Measurements from ENCODE around the gene FMNL2. TPM values are rescaled to one million over a fixed set of nuclear protein-coding genes. Genes with fewer than 3 reads are reported as not detected.

The FMNL2 gene
- total and polyA plus RNA-seq, 4 donors = 1.5 to 9.3 (median 5.1) TPM

DNA sequence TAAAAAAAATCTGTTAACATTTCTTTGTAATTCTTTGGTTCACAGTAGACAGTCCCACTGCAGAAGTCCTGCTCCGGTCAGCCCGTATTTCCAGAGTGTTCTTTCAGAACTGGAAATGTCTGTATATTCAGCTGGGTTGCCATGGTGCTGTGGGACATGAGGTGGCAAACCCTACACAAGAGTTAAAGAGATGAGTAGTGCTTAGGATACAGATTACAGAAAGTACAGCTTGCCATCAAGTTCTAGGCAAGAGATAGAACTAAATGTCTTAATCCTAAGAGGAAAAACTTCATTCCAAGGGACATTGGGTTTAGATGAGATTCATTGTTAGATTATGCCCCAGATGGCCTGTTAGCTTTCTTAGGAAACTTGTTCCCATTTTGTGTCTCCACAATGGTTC, 60.1 kb downstream of the FMNL2 start (continued):
- no peak for TF ChIP-seq REST (IDR thresholded peaks at IDR 0.05)

DNA sequence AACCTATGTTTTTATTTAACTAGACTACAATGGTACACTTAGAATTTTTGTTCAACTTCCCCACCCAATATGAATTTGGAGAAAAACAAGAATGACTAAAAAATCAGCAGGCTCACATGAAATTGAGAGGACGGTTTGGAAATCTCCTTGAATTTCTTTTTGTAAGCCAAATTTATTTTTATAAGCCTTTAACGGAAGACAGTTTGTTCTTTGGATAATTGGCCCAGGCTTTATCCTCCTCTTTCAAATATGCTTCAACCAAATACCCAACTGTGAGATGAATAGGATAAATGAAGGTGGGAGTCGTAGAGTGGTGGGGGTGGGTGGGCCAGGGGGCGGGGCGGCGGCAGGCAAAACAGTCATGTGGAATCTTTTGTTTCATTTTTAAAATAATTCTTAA, 60.6 kb downstream of the FMNL2 start:
- Histone ChIP-seq H3K4me3 (ENCODE audit: low read depth in 1 of 3, low read length in 3 of 3) (no peak overlapping the region), H3K27ac (ENCODE audit: low read depth in 1 of 2, low read length in 2 of 2) (no peak overlapping the region), H3K27me3 (ENCODE audit: control insufficient read depth in 4 of 4, insufficient read depth in 4 of 4, low read length in 3 of 4) (no peaks in the 10 kb centered on the region), H3K36me3 (ENCODE audit: control insufficient read depth in 4 of 4, insufficient read depth in 3 of 4, low read depth in 1 of 4, low read length in 3 of 4) (no peaks in the 10 kb centered on the region), H3K4me1 (ENCODE audit: control insufficient read depth in 4 of 4, insufficient read depth in 4 of 4, low read length in 3 of 4) (no peaks in the 10 kb centered on the region), H3K9me3 (ENCODE audit: control insufficient read depth in 4 of 4, low read length in 3 of 4) (no peaks in the 10 kb centered on the region), H3K9ac (ENCODE audit: low read depth in 1 of 2, low read length in 2 of 2) (no peak overlapping the region)
- WGBS = 78% methylated on average over 6 of the region's 6 CpGs
- DNase-seq (ENCODE audit: low spot score) = no peak
- TF ChIP-seq FOXA2 (IDR thresholded peaks at IDR 0.05) = no peak
- TF ChIP-seq RAD21 (IDR thresholded peaks at IDR 0.05) = no peak
- no peak for TF ChIP-seq CTCF (IDR thresholded peaks at IDR 0.05; ENCODE audit: low read depth, low read length, missing input control)
- TF ChIP-seq, protein P1, sequence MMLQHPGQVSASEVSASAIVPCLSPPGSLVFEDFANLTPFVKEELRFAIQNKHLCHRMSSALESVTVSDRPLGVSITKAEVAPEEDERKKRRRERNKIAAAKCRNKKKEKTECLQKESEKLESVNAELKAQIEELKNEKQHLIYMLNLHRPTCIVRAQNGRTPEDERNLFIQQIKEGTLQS (IDR thresholded peaks at IDR 0.05) = no peak
- no peak for TF ChIP-seq HNF4G (IDR thresholded peaks at IDR 0.05)
- no peak for TF ChIP-seq JUND (IDR thresholded peaks at IDR 0.05)
- TF ChIP-seq GABPA (IDR thresholded peaks at IDR 0.05 in 1 of 2, conservative IDR thresholded peaks at IDR 0.05 in 1 of 2) = no peak
- no peak for TF ChIP-seq YY1 (IDR thresholded peaks at IDR 0.05)
- TF ChIP-seq NR2F2 (IDR thresholded peaks at IDR 0.05) = no peak
- no peak for TF ChIP-seq RXRA (IDR thresholded peaks at IDR 0.05)
- TF ChIP-seq, protein P2, sequence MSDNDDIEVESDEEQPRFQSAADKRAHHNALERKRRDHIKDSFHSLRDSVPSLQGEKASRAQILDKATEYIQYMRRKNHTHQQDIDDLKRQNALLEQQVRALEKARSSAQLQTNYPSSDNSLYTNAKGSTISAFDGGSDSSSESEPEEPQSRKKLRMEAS (IDR thresholded peaks at IDR 0.05) = no peak

- TF ChIP-seq JUND (IDR thresholded peaks at IDR 0.05) = no peak
- TF ChIP-seq, protein P1 (IDR thresholded peaks at IDR 0.05) = no peak
- no peak for TF ChIP-seq GABPA (IDR thresholded peaks at IDR 0.05 in 1 of 2, conservative IDR thresholded peaks at IDR 0.05 in 1 of 2)
- TF ChIP-seq HNF4G (IDR thresholded peaks at IDR 0.05) = no peak
- no peak for TF ChIP-seq YY1 (IDR thresholded peaks at IDR 0.05)
- no peak for TF ChIP-seq REST (IDR thresholded peaks at IDR 0.05)
- TF ChIP-seq EGR1 (IDR thresholded peaks at IDR 0.05; ENCODE audit: low read depth in 2 of 2) = no peak
- TF ChIP-seq ZBTB33 (IDR thresholded peaks at IDR 0.05) = no peak
- no peak for TF ChIP-seq SP1 (IDR thresholded peaks at IDR 0.05)
- no peak for TF ChIP-seq TAF1 (conservative IDR thresholded peaks at IDR 0.05)
- DNase-seq (ENCODE audit: low spot score) = no peak
- no peak overlapping the region for H3K4me3 ChIP-seq (ENCODE audit: low read depth in 1 of 3, low read length in 3 of 3)
- no peak overlapping the region for H3K9ac ChIP-seq (ENCODE audit: low read depth in 1 of 2, low read length in 2 of 2)
- no peaks in the 10 kb centered on the region for H3K36me3 ChIP-seq (ENCODE audit: control insufficient read depth in 4 of 4, insufficient read depth in 3 of 4, low read depth in 1 of 4, low read length in 3 of 4)
- H3K4me1 ChIP-seq (ENCODE audit: control insufficient read depth in 4 of 4, insufficient read depth in 4 of 4, low read length in 3 of 4) = no peaks in the 10 kb centered on the region
- H3K9me3 ChIP-seq (ENCODE audit: control insufficient read depth in 4 of 4, low read length in 3 of 4) = no peaks in the 10 kb centered on the region
- H3K27me3 ChIP-seq (ENCODE audit: control insufficient read depth in 4 of 4, insufficient read depth in 4 of 4, low read length in 3 of 4) = no peaks in the 10 kb centered on the region
- 86% methylated on average over 4 of the region's 4 CpGs for WGBS
- H3K27ac ChIP-seq (ENCODE audit: low read depth in 1 of 2, low read length in 2 of 2) = no peak overlapping the region
Observed at GRCh38 chr2:152396051-152396511, 61.1 kb downstream of the FMNL2 start.
